ENCODE measurements around the gene NRIP3.

DNA sequence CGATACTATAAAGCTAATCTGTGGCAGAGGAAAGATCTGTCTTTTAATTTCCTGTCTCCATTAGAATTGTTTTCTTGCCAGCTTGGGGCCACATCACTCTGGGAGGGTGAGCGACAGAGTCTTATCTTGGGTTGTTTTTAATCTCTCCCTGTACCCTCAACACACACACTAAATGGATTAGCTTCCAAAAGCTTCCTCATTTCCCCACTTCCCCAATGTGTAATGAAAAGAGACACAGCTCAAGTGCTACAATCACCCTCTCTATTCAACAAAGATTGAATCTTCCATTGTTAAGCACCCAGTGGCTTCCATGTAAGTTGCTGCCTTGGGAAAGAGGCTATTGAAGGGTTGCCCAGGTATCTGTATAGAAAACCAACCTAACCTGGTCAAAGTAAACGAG is 54.9 kb downstream of the NRIP3 start:
- TF ChIP-seq, protein P1, sequence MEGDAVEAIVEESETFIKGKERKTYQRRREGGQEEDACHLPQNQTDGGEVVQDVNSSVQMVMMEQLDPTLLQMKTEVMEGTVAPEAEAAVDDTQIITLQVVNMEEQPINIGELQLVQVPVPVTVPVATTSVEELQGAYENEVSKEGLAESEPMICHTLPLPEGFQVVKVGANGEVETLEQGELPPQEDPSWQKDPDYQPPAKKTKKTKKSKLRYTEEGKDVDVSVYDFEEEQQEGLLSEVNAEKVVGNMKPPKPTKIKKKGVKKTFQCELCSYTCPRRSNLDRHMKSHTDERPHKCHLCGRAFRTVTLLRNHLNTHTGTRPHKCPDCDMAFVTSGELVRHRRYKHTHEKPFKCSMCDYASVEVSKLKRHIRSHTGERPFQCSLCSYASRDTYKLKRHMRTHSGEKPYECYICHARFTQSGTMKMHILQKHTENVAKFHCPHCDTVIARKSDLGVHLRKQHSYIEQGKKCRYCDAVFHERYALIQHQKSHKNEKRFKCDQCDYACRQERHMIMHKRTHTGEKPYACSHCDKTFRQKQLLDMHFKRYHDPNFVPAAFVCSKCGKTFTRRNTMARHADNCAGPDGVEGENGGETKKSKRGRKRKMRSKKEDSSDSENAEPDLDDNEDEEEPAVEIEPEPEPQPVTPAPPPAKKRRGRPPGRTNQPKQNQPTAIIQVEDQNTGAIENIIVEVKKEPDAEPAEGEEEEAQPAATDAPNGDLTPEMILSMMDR (IDR thresholded peaks at IDR 0.05; ENCODE audit: low read depth, low read length): no peak
- TF ChIP-seq POLR2A (IDR thresholded peaks at IDR 0.05; ENCODE audit: extremely low read depth, insufficient read length) (no peak), MYC (IDR thresholded peaks at IDR 0.05; ENCODE audit: low read depth, low read length) (no peak)
- TF ChIP-seq, protein P2, sequence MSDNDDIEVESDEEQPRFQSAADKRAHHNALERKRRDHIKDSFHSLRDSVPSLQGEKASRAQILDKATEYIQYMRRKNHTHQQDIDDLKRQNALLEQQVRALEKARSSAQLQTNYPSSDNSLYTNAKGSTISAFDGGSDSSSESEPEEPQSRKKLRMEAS (IDR thresholded peaks at IDR 0.05; ENCODE audit: low read depth, low read length): no peak

Data from NB4 (cell line).